A673 (cell line): Measurements from ENCODE around the gene TMEM130.

Experiments used
- CTCF ChIP-seq: fragments of 300-800, 200-600 bp; sonication (generic); conservative IDR thresholded peaks from 2 replicates; pipeline ENCODE4 v1.5.1; 2017; ENCODE audit warnings: low read depth, mild to moderate bottlenecking, antibody characterized with exemption, low read length, moderate library complexity, mixed read lengths
- EZH2 ChIP-seq: fragments of 200-600 bp; sonication (generic); IDR thresholded peaks from 2 replicates; pipeline ENCODE4 v1.6.1; 2017; ENCODE audit warnings: borderline replicate concordance, low read depth, mild to moderate bottlenecking, mixed read lengths, antibody characterized with exemption, low read length; ENCODE audit not compliant: poor library complexity, severe bottlenecking

- no peak for TF ChIP-seq CTCF
- no peak for TF ChIP-seq EZH2
These were observed 31.0 kb upstream of the TMEM130 start for GRCh38 chr7:98900815-98901214.
